GM12864 (cell line): ENCODE data around the gene CAMK2N2.

Experiments
- DNase-seq: peaks from one replicate; pipeline ENCODE4 v3.0.0-alpha.2; 2011; ENCODE audit warnings: low read depth
- H3K4me3 ChIP-seq: 2 replicates; pipeline ENCODE4 v1.5.1; 2011; ENCODE audit warnings: mild to moderate bottlenecking, low read depth, low read length, control low read depth
- TF ChIP-seq, protein P1 (sequence below): IDR thresholded peaks from 2 replicates; pipeline ENCODE4 v1.5.1; 2011; ENCODE audit warnings: low read depth, mild to moderate bottlenecking, moderate library complexity, low read length, control low read depth, inconsistent platforms; ENCODE audit errors: missing control alignments

Gene CAMK2N2

GRCh38 chr3:184290331-184290730 is 29.0 kb upstream of the CAMK2N2 start:
- no peak overlapping the region for H3K4me3 ChIP-seq
- DNase-seq = no peak
- TF ChIP-seq, protein P1, sequence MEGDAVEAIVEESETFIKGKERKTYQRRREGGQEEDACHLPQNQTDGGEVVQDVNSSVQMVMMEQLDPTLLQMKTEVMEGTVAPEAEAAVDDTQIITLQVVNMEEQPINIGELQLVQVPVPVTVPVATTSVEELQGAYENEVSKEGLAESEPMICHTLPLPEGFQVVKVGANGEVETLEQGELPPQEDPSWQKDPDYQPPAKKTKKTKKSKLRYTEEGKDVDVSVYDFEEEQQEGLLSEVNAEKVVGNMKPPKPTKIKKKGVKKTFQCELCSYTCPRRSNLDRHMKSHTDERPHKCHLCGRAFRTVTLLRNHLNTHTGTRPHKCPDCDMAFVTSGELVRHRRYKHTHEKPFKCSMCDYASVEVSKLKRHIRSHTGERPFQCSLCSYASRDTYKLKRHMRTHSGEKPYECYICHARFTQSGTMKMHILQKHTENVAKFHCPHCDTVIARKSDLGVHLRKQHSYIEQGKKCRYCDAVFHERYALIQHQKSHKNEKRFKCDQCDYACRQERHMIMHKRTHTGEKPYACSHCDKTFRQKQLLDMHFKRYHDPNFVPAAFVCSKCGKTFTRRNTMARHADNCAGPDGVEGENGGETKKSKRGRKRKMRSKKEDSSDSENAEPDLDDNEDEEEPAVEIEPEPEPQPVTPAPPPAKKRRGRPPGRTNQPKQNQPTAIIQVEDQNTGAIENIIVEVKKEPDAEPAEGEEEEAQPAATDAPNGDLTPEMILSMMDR = no peak

- no peak for DNase-seq
- H3K4me3 ChIP-seq = no peak overlapping the region
- TF ChIP-seq, protein P1 = peak; percentile 64
Observed at GRCh38 chr3:184289426-184289938, 28.1 kb upstream of the CAMK2N2 start.

- no peak for DNase-seq
- H3K4me3 ChIP-seq = no peak overlapping the region
- TF ChIP-seq, protein P1 = no peak
Observed at GRCh38 chr3:184284696-184285095, 23.3 kb upstream of the CAMK2N2 start.

GRCh38 chr3:184283681-184284080 is 22.3 kb upstream of the CAMK2N2 start:
- no peak for DNase-seq
- TF ChIP-seq, protein P1 = no peak
- H3K4me3 ChIP-seq = no peak overlapping the region

GRCh38 chr3:184282941-184283340 is 21.6 kb upstream of the CAMK2N2 start:
- H3K4me3 ChIP-seq = no peak overlapping the region
- no peak for DNase-seq
- TF ChIP-seq, protein P1 = no peak

DNA sequence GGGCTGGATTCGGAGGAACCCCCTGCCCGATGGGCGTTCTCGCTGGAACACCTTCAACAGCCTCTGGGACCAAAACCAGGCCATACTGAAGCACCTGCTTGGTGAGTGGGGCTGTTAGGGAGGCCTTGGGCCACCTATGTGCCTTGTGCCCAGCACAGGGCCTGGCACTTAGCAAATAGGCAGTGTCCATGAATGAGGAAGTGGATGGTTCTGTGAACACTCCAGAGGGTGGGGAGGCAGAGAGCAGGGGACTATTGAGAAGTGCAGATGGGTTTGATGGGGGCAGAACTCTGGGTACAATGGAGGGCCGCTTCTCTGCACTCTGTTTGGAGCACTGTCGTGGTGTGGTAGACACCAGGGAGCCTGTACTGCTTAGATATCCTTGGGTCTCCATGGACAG is 16.0 kb upstream of the CAMK2N2 start:
- TF ChIP-seq, protein P1 = no peak
- DNase-seq = no peak
- no peak overlapping the region for H3K4me3 ChIP-seq

GRCh38 chr3:184275961-184276910 is 14.9 kb upstream of the CAMK2N2 start, which contains the start of gene ECE2:
Gene ECE2 (plus strand): TSS chr3:184276022. CDS start chr3:184276154, 132 bp downstream.
- no peak for DNase-seq
- H3K4me3 ChIP-seq = no peak within 1 kb of the TSS
- TF ChIP-seq, protein P1 = no peak
